CD14-positive monocyte (primary cell): ENCODE results near the gene CPT2. TPM values are rescaled to one million over a fixed set of nuclear protein-coding genes. Genes with fewer than 3 reads are reported as not detected.
A peak's percentile ranks its signal among the peaks of the same experiment; 100 is the strongest.

Source experiments
- DNase-seq, 3 donors: peaks; one replicate each; pipeline ENCODE4 v3.0.0-alpha.2; 2011 to 2022
- H2AFZ ChIP-seq: 2 replicates; pipeline ENCODE4 v1.6.0; 2012; ENCODE audit warnings: mild to moderate bottlenecking, low read depth, low read length, inconsistent platforms; ENCODE audit not compliant: insufficient read depth, poor library complexity, severe bottlenecking
- H3K27ac ChIP-seq, 2 donors: 1 replicate in 1 of 2; 2 replicates in 1 of 2; pipeline ENCODE4 v1.5.1; 2012 to 2013; ENCODE audit warnings: low read length in 2 of 2, control low read depth in 1 of 2, inconsistent platforms in 1 of 2, low read depth in 1 of 2, mild to moderate bottlenecking in 1 of 2
- H3K27me3 ChIP-seq, 2 donors: one replicate each; pipeline versions ENCODE4 v1.6.0 to v1.6.1; 2011 to 2013; ENCODE audit warnings: low read length in 2 of 2; ENCODE audit not compliant: control insufficient read depth in 2 of 2, insufficient read depth in 2 of 2
- H3K36me3 ChIP-seq, 2 donors: replicated peaks in 1 of 2; 1 replicate in 1 of 2; 2 replicates in 1 of 2; pipeline versions ENCODE4 v1.5.1 to v1.6.1; 2012 to 2013; ENCODE audit warnings: low read length in 2 of 2, control low read depth in 1 of 2, inconsistent platforms in 1 of 2, mild to moderate bottlenecking in 1 of 2; ENCODE audit not compliant: insufficient read depth in 2 of 2, control insufficient read depth in 1 of 2
- H3K4me1 ChIP-seq, 2 donors: 1 replicate in 1 of 2; 2 replicates in 1 of 2; pipeline versions ENCODE4 v1.5.1 to v1.6.1; 2012 to 2013; ENCODE audit warnings: low read length in 2 of 2, control low read depth in 1 of 2, inconsistent platforms in 1 of 2, mild to moderate bottlenecking in 1 of 2, moderate library complexity in 1 of 2; ENCODE audit not compliant: insufficient read depth in 2 of 2, control insufficient read depth in 1 of 2
- H3K4me2 ChIP-seq: replicated peaks from 2 replicates; pipeline ENCODE3; 2012; ENCODE audit warnings: low read length, moderate library complexity, mild to moderate bottlenecking; ENCODE audit not compliant: poor library complexity, severe bottlenecking; ENCODE audit errors: extremely low read depth
- H3K4me3 ChIP-seq, 3 experiments: fragments of 200-600 bp in 1 of 3; sonication (generic) in 1 of 3; replicated peaks in 1 of 3; 1 replicate in 2 of 3; 2 replicates in 1 of 3; pipeline ENCODE4 v1.5.1; 2011 to 2013; ENCODE audit warnings: low read length in 3 of 3, mild to moderate bottlenecking in 3 of 3, control low read depth in 2 of 3, low read depth in 2 of 3, inconsistent platforms in 1 of 3, moderate library complexity in 1 of 3
- H3K79me2 ChIP-seq: 2 replicates; pipeline ENCODE4 v1.6.0; 2012; ENCODE audit warnings: mild to moderate bottlenecking, control low read depth, inconsistent platforms, low read length, moderate library complexity; ENCODE audit not compliant: insufficient read depth
- H3K9ac ChIP-seq: 2 replicates; pipeline ENCODE4 v1.6.0; 2017; ENCODE audit warnings: low read length, mild to moderate bottlenecking; ENCODE audit not compliant: insufficient read depth, poor library complexity, severe bottlenecking
- H3K9me3 ChIP-seq, 2 donors: replicated peaks in 1 of 2; 1 replicate in 1 of 2; 2 replicates in 1 of 2; pipeline versions ENCODE4 v1.5.1 to v1.6.1; 2012 to 2013; ENCODE audit warnings: low read length in 2 of 2, control low read depth in 1 of 2; ENCODE audit not compliant: control insufficient read depth in 1 of 2, insufficient read depth in 1 of 2
- H4K20me1 ChIP-seq: 2 replicates; pipeline ENCODE4 v1.6.0; 2012; ENCODE audit warnings: mild to moderate bottlenecking, low read length, control low read depth, moderate library complexity; ENCODE audit not compliant: insufficient read depth
- H3K27ac Mint-ChIP-seq, 7 donors: one replicate each; pipeline ENCODE4 v1.8.0; 2020; ENCODE audit warnings: mild to moderate bottlenecking in 7 of 7, mixed read lengths in 7 of 7, moderate library complexity in 6 of 7, inconsistent platforms in 2 of 7
- H3K27me3 Mint-ChIP-seq, 3 donors: one replicate each; pipeline ENCODE4 v1.8.0; 2021 to 2022; ENCODE audit warnings: low read depth in 3 of 3, mild to moderate bottlenecking in 3 of 3, mixed read lengths in 3 of 3, moderate library complexity in 3 of 3, inconsistent platforms in 1 of 3
- H3K36me3 Mint-ChIP-seq, 2 donors: one replicate each; pipeline ENCODE4 v1.8.0; 2020; ENCODE audit warnings: mixed read lengths in 2 of 2, inconsistent platforms in 1 of 2, mild to moderate bottlenecking in 1 of 2
- H3K4me1 Mint-ChIP-seq: one replicate; pipeline ENCODE4 v1.8.0; 2020; ENCODE audit warnings: mild to moderate bottlenecking, mixed read lengths
- H3K4me3 Mint-ChIP-seq, 2 donors: one replicate each; pipeline ENCODE4 v1.8.0; 2020; ENCODE audit warnings: mild to moderate bottlenecking in 2 of 2, mixed read lengths in 2 of 2, moderate library complexity in 1 of 2
- H3K9me3 Mint-ChIP-seq, 7 donors: one replicate each; pipeline ENCODE4 v1.8.0; 2020 to 2022; ENCODE audit warnings: mixed read lengths in 7 of 7, mild to moderate bottlenecking in 6 of 7, moderate library complexity in 6 of 7, inconsistent platforms in 2 of 7
- WGBS: methylation state at CpG from one replicate; pipeline ENCODE4 v1.1.5; 2013; ENCODE audit warnings: missing lambda C conversion rate; ENCODE audit not compliant: insufficient coverage; 5-methylcytosine and 5-hydroxymethylcytosine counted together
- intact Hi-C, 2 donors: fragments of 100-400 bp; cut with micrococcal nuclease; formaldehyde crosslinking; loops; one replicate each; pipeline versions ENCODE4 v1.15.0 to v1.15.1; 2023
- polyA plus RNA-seq, 3 donors: library from polyadenylated mRNA; depleted of rRNA in 1 of 3; unstranded in 2 of 3; stranded (reverse) in 1 of 3; fragments of 300-500 nt in 2 of 3; fragments of >200 nt in 1 of 3; fragmentation: Illumina TruSeq in 2 of 3; gene quantifications; 1 replicate in 2 of 3; 2 replicates in 1 of 3; pipeline ENCODE4 v1.2.3, GENCODE V29; 2012 to 2021
- TF ChIP-seq, protein P1 (sequence below): fragments of 200-600 bp; IDR thresholded peaks from one replicate; pipeline ENCODE4 v1.8.0; 2022; ENCODE audit warnings: antibody characterized with exemption, mild to moderate bottlenecking

Gene CPT2
- polyA plus RNA-seq, 3 donors = 7.6 to 29.6 (median 20.2) TPM

DNA sequence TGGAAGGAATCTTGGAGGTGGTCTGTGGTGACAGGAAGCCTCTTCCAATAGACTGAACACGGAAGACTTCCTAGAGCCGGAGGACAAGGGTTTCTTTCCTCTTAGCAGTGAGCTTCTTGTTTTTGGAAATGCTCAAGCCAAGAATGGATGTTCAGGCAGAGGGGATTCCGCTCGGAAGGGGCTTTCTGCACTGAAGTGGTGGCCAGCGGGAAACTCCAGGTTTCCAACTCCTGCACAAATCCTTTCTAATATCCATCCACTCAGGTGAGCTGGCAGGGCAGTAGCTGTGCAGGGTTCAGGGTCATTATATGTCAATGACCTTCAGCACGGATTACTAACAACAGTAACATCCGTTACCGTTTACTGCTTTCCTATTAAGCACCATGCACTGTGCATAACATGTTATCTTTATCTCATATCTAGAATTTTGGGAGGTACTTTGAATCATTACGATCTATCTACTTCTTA lies 573 bp upstream of the CPT2 start:
- Histone ChIP-seq H3K36me3 (peaks cover 6% of the 10 kb centered on the region in 2 donors), H3K4me3 (peak overlapping the region; percentile 87 to 96 (median 94)), H3K27me3 (no peaks in the 10 kb centered on the region), H3K79me2 (peaks cover 28% of the 10 kb centered on the region), H2AFZ (peak overlapping the region; percentile 85), H3K4me2 (peak overlapping the region; percentile 97), H3K27ac (peak overlapping the region in 1 of 2 donors; percentile 96), H3K9me3 (no peaks in the 10 kb centered on the region), H4K20me1 (no peaks in the 10 kb centered on the region), H3K4me1 (peaks cover 21 to 26% of the 10 kb centered on the region in 2 donors), H3K9ac (peak overlapping the region; percentile 99)
- H3K27ac Mint-ChIP-seq = peak overlapping the region; percentile 84 to 96 (median 90)
- 68% methylated on average over 5 of the region's 9 CpGs for WGBS
- intact Hi-C loops = no loop called here
- peaks cover 6 to 14% of the 10 kb centered on the region in 2 donors for H3K36me3 Mint-ChIP-seq
- H3K27me3 Mint-ChIP-seq = peaks cover 0 to 2% (median 0%) of the 10 kb centered on the region in 3 donors
- peaks cover 0 to 8% (median 2%) of the 10 kb centered on the region in 7 donors for H3K9me3 Mint-ChIP-seq
- peaks cover 24% of the 10 kb centered on the region for H3K4me1 Mint-ChIP-seq
- H3K4me3 Mint-ChIP-seq = peak overlapping the region; percentile 78 to 88
- TF ChIP-seq, protein P1, sequence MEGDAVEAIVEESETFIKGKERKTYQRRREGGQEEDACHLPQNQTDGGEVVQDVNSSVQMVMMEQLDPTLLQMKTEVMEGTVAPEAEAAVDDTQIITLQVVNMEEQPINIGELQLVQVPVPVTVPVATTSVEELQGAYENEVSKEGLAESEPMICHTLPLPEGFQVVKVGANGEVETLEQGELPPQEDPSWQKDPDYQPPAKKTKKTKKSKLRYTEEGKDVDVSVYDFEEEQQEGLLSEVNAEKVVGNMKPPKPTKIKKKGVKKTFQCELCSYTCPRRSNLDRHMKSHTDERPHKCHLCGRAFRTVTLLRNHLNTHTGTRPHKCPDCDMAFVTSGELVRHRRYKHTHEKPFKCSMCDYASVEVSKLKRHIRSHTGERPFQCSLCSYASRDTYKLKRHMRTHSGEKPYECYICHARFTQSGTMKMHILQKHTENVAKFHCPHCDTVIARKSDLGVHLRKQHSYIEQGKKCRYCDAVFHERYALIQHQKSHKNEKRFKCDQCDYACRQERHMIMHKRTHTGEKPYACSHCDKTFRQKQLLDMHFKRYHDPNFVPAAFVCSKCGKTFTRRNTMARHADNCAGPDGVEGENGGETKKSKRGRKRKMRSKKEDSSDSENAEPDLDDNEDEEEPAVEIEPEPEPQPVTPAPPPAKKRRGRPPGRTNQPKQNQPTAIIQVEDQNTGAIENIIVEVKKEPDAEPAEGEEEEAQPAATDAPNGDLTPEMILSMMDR = no peak
- DNase-seq = no peak

DNA sequence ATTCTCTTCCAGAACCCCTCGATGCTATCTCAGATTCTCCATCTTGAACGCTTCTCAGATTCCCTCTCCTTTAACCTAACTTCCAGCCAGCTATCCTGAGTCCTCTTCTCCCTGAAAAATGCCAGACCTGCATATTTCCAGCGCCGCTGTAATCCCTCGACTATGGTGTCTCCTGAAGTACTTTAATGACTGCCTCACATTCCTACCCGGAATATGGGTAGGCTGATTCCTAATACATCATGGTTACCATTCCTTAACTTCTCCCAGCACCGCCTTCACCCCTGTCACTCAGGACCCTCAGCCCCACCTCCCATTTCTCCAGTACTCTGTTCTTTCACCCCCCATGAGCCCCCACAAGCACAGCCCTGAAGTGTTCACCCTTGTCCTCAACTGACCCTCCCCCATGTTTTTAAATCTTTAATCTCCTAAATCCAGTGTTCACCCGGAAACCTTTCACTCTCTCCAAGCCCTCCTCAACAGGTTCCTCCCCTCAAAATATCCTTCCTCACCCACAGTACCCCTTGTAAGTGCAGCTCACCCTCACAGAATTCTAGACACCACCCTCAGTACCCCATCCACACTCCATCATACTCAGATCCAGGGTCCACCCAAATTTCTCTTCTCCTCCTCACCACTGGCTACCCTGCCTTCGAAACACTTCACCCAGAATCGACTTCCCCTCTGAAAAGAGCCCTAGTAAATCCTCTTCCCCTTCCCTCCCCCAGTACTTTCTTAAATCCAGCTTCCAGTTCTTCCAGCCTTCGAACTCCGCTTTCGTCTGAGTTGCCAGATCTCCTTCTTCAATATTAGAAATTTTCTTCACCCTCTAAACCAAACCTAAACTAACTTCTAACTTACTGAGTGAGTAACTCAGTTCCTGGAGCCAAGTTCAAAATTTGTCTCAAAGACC lies 922 bp downstream of the CPT2 start:
- H2AFZ ChIP-seq = peak overlapping the region; percentile 85
- intact Hi-C loops = no loop called here
- peaks cover 18 to 25% of the 10 kb centered on the region in 2 donors for H3K36me3 Mint-ChIP-seq
- H3K27me3 ChIP-seq = no peaks in the 10 kb centered on the region
- peaks cover 21 to 26% of the 10 kb centered on the region in 2 donors for H3K4me1 ChIP-seq
- H4K20me1 ChIP-seq = no peaks in the 10 kb centered on the region
- peaks cover 22% of the 10 kb centered on the region for H3K4me1 Mint-ChIP-seq
- TF ChIP-seq, protein P1 = no peak
- H3K27ac ChIP-seq = peak overlapping the region; percentile 84 to 96
- peaks cover 15 to 21% of the 10 kb centered on the region in 2 donors for H3K36me3 ChIP-seq
- peaks cover 0 to 1% (median 0%) of the 10 kb centered on the region in 7 donors for H3K9me3 Mint-ChIP-seq
- H3K79me2 ChIP-seq = peaks cover 28% of the 10 kb centered on the region
- peak overlapping the region; percentile 87 to 96 (median 94) for H3K4me3 ChIP-seq
- H3K27me3 Mint-ChIP-seq = no peaks in the 10 kb centered on the region
- H3K9me3 ChIP-seq = no peaks in the 10 kb centered on the region
- H3K4me2 ChIP-seq = peak overlapping the region; percentile 97
- DNase-seq = peak; percentile 12 to 20 (median 18)
- H3K27ac Mint-ChIP-seq = peak overlapping the region; percentile 96 to 98 (median 96)
- WGBS = 14% methylated on average over 13 of the region's 13 CpGs
- peak overlapping the region; percentile 99 for H3K9ac ChIP-seq
- peak overlapping the region; percentile 94 to 97 for H3K4me3 Mint-ChIP-seq
